ENCODE results near the gene RACGAP1.

DNA sequence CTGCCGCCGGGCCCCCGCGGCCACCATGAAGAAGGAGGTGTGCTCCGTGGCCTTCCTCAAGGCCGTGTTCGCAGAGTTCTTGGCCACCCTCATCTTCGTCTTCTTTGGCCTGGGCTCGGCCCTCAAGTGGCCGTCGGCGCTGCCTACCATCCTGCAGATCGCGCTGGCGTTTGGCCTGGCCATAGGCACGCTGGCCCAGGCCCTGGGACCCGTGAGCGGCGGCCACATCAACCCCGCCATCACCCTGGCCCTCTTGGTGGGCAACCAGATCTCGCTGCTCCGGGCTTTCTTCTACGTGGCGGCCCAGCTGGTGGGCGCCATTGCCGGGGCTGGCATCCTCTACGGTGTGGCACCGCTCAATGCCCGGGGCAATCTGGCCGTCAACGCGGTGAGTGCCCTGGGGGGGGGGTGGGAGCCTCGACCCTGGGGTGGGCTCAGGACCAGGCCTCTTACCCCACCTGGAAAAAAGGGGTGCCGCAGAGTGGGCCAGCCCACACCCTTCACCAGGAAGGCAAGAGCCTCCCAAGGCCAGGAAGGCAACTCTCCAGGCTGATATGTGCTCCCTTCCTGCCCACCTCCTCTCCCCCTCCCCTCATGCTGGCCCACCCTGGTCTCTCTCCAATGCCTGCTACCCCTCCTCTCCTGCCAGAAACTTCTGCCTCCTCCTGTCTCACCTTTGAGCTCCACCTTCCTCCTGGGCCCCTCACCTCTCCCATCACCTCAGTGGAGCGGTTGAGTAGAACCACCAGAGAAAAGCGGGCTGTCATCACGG is 63.1 kb downstream of the RACGAP1 start:
- TF ChIP-seq, protein P1, sequence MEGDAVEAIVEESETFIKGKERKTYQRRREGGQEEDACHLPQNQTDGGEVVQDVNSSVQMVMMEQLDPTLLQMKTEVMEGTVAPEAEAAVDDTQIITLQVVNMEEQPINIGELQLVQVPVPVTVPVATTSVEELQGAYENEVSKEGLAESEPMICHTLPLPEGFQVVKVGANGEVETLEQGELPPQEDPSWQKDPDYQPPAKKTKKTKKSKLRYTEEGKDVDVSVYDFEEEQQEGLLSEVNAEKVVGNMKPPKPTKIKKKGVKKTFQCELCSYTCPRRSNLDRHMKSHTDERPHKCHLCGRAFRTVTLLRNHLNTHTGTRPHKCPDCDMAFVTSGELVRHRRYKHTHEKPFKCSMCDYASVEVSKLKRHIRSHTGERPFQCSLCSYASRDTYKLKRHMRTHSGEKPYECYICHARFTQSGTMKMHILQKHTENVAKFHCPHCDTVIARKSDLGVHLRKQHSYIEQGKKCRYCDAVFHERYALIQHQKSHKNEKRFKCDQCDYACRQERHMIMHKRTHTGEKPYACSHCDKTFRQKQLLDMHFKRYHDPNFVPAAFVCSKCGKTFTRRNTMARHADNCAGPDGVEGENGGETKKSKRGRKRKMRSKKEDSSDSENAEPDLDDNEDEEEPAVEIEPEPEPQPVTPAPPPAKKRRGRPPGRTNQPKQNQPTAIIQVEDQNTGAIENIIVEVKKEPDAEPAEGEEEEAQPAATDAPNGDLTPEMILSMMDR (IDR thresholded peaks at IDR 0.05) = no peak
- TF ChIP-seq POLR2A (IDR thresholded peaks at IDR 0.05) = no peak

All from adrenal gland (tissue), 5 donors.